ENCODE results near the gene IFI27L1.

Gene IFI27L1

GRCh38 chr14:94080621-94081385 is at the start of gene IFI27L1, which contains the start of gene DDX24:
Gene IFI27L1 (plus strand): TSS chr14:94081310. CDS start chr14:94096938, 15,628 bp downstream.
Gene DDX24 (minus strand): TSS chr14:94081202. CDS start chr14:94079742, 1,460 bp downstream.
- DNase-seq: peak; percentile 76 to 96

- DNase-seq: no peak
These were observed 49.2 kb upstream of the IFI27L1 start for GRCh38 chr14:94031883-94032279.

- DNase-seq: no peak
These were observed 46.2 kb upstream of the IFI27L1 start for GRCh38 chr14:94034886-94035285.

DNA sequence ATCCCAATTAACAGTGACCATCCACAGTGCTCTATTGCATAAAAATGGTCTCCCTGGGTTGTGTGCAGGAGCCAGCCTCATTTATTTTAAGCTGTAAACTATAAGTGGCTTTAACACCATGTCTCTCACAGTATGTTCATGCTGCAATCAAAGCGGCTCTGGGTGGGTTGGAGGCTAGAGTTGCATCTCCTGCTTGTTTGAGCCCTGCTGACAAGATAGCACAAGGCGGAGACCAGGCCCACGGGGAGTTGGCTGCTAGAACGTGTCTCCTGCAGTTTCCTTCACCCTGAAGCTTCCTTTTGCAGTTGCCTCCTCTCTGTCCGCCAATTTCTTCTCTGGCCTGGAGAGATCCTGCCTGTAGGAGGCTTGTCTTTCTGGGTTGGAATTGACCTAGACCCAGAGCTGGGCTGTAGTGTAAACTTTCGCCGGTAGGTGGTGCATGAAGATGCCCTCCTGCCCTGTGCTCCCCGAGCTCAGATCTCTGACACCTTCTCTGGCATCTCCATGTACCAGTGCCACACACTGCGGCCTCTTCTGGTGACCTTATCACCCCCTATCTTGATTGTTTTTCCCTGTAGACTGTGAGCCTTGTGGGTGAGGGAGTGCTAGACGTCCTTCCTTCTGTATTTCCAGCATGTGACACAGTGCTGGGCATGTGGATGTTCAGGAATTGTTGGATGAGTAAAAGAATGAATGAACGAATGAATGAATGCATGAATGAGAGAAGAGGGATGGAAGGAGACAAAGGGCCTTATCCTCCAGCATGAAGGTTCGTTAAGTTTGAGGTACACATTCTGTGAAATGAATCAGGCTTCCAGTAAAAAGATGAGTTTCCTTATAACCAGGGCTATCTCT is 44.6 kb upstream of the IFI27L1 start:
- peak; percentile 11 to 49 for DNase-seq

GRCh38 chr14:94037954-94038353 is 43.2 kb upstream of the IFI27L1 start:
- DNase-seq: no peak

- DNase-seq: no peak
These were observed 42.6 kb upstream of the IFI27L1 start for GRCh38 chr14:94038510-94038909.

DNA sequence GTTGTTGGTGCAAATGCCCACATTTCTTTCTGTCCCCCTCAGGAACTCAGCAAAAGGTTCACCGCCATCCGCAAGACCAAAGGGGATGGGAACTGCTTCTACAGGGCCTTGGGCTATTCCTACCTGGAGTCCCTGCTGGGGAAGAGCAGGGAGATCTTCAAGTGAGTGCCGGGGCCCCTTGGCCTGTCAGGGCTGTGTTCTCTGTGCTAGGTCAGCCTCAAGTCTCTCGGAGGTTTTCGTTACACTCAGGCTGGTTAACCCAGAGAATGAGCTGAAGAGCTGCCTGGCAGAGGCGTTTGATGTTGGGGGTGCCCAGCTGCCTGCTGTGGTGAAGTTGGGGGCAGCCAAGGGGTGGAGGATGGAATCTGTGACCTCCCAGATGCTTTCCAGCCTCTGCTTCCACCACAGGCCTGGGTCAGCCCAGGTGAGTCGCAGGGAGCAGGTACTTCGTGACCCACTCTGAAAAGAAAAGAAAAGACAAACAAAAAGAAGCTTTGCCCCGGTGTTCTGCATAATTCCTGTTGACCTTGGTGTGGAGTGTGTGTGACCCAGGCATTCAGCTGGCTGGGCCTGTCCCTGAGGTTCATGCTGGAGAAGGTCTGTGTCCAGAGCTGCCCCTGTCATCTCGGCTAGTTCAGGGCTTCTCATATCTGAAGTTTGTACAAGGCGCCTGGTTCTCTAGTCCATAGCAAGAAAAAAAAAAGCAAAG is 42.0 kb upstream of the IFI27L1 start:
- DNase-seq: no peak

GRCh38 chr14:94040247-94040646 is 40.9 kb upstream of the IFI27L1 start:
- no peak for DNase-seq

DNA sequence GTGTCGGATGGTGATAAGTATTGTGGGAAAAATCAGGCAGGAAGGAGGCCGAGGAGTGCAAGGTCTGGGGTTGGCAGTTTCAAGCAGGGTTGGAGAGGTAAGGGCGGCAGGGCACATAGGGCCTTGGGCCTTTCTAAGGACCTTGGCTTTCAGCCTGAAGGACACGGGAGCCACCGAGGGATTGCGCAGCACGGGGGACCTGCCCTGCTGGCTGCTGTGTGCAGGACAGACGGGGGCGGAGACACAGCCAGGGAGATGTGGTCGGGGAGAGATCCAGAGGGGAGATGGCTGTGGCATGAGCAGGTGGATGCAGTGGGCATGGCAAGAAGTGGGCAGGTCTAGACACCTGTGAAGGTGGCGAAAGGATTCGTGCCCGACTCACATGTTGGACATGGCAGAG is 40.3 kb upstream of the IFI27L1 start:
- no peak for DNase-seq

DNA sequence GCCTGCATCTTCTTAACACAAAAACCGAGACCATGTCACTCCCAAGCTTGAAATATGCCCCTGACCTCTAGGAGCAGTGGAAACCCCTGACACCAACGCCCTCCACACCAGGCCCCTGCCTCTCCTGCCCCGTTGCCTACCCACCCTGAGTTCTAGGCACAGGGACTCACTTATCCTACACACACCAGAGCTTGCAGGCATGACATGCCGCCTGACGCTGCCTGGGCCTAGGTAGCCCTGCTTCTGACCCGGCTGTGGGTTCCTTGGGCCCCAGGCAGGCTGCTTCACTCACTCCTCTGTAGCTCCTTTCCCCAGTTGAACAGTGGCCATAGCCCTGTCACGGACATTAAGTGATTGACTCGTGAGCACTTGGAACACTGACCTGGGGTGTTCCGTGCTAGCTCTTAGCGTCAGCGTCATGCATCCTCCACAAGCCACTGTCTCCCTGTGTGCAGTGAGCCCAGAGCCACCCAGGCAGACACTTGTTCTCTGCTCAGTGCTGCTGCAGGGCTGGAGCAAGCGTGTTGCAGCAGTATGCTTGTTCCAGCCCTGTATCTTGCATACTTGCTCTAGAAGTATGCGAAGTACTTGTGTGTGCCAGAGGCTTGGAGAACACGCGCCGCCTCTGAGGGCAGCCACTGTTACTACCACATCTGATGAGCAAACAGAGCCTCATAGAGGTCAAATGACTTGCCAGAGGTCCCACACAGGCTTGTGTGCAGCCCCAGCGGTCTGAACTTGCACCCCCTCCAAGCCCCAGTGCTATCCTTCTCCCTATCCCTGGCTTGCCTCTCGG is 39.4 kb upstream of the IFI27L1 start:
- DNase-seq: no peak

DNA sequence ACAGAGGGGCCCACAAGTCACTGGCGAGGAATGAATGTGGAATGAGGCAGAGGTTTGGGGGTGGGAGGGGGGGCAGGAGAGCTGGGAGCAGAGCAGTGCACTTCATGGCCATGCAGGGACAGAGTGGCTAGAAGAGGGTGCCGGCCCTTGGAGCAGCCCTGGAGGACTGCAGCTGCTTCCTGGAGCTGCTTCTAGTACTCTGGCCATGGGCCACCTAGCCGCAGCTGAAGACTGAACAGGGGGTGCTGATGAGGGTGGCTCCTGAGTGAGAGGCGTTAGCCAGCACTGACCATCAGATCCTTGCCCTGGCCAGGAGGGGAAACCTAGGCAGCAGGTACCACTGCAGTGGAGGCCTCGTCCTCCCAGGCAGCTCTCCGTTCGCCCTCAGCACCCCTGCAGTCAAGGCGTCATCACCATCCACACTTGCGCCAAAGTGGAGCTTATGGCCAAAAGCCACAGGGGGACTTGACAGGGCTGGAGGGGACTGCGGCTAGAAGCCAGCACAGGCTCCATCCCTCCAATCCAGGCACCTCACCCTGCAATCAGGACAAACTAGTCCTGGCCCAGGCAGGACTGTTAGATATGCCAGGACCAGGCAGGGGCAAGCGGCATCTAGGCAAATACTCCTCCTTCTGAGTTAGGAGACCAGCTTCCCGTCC is 38.5 kb upstream of the IFI27L1 start:
- no peak for DNase-seq

GRCh38 chr14:94043111-94043755 is 37.9 kb upstream of the IFI27L1 start:
- no peak for DNase-seq

DNA sequence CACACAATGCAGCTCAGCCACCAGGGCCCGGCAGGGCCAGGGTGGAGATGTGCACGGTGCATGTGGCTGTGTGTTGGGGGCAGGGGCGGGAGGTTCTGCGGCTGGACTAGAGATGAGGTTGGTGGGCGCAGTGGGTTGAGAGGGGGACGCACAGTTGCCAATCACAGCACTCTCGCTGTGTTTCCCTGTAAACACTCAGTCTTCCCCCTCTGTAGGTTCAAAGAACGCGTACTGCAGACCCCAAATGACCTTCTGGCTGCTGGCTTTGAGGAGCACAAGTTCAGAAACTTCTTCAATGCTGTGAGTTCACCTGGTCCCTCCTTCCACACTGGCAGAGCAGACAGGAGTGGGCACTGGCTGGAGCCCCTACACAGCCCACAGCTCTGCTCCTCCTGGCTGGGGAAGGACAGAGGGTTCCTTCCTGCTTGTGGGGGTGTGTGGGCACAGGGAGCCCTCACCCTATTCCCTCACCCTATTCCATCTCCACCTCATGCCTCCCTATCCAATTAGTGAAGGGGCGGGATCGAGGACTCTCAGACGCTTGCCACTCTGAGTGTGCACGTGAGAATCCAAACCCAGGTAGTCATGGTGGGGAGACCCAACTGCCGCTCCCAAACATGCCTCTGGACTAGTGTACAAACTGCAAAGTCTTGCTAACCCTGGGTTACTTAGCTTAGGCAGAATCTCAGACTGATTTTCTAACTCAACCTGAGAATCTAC is 37.2 kb upstream of the IFI27L1 start:
- DNase-seq: no peak

DNA sequence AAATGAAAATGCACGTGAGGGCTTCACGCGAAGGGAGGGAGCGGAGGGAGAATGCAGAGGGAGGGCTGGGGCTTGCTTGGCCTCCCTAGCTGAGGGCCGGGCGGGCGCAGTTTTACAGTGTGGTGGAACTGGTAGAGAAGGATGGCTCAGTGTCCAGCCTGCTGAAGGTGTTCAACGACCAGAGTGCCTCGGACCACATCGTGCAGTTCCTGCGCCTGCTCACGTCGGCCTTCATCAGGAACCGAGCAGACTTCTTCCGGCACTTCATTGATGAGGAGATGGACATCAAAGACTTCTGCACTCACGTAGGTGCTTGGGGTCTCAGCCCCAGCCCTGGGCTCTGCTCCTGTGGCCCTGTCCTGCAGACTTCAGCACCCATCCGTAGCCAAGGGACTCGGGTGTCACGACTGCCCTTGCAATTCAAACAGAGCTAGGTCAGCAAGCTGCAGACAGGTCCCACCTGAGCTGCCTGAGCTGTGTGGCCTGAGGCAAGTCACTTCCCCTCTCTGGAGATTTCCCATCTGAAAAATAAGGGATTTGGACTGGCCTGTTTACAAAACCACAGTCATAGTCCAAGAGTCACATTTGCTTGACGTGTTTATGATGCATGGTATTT is 36.5 kb upstream of the IFI27L1 start:
- no peak for DNase-seq

- DNase-seq: no peak
These were observed 36.0 kb upstream of the IFI27L1 start for GRCh38 chr14:94045101-94045500.

GRCh38 chr14:94045563-94046345 is 35.4 kb upstream of the IFI27L1 start:
- DNase-seq: no peak

- no peak for DNase-seq
These were observed 34.3 kb upstream of the IFI27L1 start for GRCh38 chr14:94046696-94047250.

DNA sequence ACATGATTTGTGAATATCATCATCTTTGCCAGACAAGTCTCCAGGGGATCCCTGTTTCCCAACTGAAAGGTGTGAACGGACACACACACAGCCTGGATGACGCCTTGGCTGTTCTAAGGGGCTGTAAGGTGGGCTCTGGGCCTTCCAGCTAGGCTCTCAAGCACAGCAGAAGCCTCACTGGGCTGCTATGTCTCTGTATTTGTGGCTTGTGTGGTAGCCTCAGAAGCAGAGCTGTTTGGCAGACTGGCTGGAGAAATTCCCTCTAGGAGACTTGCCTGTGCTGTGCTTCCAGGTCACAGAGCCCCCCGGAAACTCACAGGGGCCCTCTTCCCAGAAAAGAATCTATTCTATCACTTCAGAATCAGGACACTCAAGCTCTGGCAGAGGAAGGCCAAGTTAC is 33.5 kb upstream of the IFI27L1 start:
- DNase-seq: no peak

Data from NCI-H446 (cell line).